Epithelial cell of proximal tubule (primary cell): ENCODE measurements around the gene TMEM184A. TPM values are rescaled to one million over a fixed set of nuclear protein-coding genes. Genes with fewer than 3 reads are reported as not detected.

Source experiments
- DNase-seq: peaks from one replicate; pipeline ENCODE4 v3.0.0-alpha.2; 2011; ENCODE audit warnings: low read depth
- H3K4me3 ChIP-seq: 2 replicates; pipeline ENCODE4 v1.5.1; 2011; ENCODE audit warnings: low read depth, mild to moderate bottlenecking, low read length
- total RNA-seq: library from RNA; depleted of rRNA; stranded (reverse); fragments of >200 nt; gene quantifications from 2 replicates; pipeline ENCODE4 v1.2.3, GENCODE V29; 2015
- TF ChIP-seq, protein P1 (sequence below): conservative IDR thresholded peaks from 2 replicates; pipeline ENCODE4 v1.5.1; 2012; ENCODE audit warnings: low read depth, mild to moderate bottlenecking, low read length

Gene TMEM184A
- total RNA-seq, 1 donor from 2014 or later: 3.6 TPM

DNA sequence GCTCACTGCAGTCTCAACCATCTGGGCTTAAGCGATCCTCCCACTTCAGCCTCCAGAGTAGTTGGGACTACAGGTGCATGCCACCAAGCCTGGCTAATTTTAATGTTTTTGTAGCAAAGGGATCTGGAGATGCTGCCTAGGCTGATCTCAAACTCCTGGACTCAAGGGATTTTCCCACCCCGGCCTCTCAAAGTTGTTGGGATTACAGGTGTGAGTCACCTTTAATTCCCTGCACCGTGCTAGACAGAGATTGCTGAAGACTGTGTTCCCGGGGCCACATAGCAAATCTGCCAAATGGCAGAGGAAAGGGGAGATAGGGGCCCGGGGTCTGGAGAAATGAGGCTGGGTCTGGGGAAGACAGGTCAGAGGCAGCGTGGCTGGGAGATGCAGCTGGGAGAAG, 34.5 kb upstream of the TMEM184A start:
- TF ChIP-seq, protein P1, sequence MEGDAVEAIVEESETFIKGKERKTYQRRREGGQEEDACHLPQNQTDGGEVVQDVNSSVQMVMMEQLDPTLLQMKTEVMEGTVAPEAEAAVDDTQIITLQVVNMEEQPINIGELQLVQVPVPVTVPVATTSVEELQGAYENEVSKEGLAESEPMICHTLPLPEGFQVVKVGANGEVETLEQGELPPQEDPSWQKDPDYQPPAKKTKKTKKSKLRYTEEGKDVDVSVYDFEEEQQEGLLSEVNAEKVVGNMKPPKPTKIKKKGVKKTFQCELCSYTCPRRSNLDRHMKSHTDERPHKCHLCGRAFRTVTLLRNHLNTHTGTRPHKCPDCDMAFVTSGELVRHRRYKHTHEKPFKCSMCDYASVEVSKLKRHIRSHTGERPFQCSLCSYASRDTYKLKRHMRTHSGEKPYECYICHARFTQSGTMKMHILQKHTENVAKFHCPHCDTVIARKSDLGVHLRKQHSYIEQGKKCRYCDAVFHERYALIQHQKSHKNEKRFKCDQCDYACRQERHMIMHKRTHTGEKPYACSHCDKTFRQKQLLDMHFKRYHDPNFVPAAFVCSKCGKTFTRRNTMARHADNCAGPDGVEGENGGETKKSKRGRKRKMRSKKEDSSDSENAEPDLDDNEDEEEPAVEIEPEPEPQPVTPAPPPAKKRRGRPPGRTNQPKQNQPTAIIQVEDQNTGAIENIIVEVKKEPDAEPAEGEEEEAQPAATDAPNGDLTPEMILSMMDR: no peak
- H3K4me3 ChIP-seq: no peak overlapping the region
- DNase-seq: no peak

DNA sequence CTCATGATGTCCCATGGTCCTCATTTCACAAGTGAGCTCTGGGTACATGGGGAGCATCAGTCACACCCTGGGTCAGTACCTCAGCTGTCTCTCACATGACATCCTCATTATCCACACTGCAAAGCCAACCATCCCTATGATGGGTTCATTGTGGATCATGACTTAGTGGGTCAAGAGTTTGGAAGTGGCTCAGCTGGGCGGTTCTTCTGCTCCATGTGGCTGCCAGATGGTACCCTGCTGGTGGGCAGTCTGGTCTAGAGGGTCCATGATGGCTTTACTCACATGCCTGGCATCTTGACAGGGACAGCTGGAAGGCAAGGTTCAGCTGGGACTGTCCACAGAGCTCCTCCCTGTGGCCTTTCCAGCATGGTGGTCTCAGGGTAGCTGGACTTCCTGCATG, 33.0 kb upstream of the TMEM184A start:
- TF ChIP-seq, protein P1: no peak
- no peak for DNase-seq
- no peak overlapping the region for H3K4me3 ChIP-seq

DNA sequence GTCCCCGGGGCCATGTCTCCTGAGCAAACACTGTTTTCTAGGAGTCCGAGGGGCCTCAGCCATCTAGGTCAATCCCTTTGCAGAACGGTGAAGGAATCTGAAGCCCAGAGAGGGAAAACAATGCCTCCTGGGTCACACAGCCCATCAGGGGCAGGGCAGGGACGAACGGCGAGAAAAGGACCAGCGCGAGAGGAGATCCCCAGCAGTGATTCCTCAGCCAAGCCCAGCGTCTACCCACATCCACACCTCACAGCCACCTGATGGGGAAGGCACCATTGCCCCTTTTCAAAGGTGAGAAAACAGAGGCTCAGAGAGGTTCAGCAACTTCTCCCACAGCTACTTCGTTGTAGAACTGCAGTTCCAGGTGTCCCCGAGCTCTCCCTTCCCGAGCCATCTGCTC, 31.7 kb upstream of the TMEM184A start:
- TF ChIP-seq, protein P1: no peak
- no peak overlapping the region for H3K4me3 ChIP-seq
- DNase-seq: no peak

DNA sequence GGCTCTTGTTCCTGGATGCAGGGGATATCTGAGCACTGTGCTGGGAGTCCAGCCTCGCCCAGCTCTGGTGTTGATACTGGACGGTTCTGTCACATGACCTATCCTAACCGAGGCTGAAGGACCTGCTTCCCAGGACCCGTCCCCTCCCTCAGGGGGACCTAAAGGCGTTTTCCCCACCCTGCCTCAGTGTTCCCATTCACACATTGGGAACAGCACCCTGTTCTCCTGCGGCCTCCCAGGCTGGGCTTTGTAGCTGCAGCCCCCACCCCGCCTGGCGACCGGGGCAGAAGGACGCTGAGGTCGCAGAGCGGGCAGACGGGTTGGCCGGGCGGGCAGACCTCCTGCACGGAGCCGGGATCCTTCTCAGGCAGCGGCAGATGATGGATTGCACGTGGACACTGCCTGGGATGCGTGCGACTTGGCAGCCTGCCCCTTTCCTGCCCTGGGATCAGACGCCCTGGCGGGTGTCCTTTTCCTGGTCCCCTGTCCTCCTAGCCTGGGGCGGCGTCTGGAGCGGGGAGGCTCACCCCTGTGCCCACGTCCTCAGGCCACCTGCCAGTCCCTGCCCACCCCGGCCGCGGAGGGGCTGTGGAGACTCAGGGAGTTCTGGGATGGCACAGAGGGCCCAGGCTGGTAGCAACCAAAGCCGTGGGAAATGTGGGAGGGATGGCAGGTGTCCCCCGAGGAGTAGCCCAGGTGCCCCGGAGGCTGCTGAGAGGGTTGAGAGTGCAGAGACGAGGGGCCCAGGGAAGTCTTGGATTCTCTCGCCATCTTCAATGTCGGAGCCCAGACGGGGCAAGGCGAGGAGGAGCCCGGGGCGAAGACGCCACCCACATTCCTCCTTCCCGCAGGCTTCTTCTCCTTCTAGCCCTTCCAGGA, 31.1 kb upstream of the TMEM184A start:
- TF ChIP-seq, protein P1: no peak
- no peak overlapping the region for H3K4me3 ChIP-seq
- no peak for DNase-seq

DNA sequence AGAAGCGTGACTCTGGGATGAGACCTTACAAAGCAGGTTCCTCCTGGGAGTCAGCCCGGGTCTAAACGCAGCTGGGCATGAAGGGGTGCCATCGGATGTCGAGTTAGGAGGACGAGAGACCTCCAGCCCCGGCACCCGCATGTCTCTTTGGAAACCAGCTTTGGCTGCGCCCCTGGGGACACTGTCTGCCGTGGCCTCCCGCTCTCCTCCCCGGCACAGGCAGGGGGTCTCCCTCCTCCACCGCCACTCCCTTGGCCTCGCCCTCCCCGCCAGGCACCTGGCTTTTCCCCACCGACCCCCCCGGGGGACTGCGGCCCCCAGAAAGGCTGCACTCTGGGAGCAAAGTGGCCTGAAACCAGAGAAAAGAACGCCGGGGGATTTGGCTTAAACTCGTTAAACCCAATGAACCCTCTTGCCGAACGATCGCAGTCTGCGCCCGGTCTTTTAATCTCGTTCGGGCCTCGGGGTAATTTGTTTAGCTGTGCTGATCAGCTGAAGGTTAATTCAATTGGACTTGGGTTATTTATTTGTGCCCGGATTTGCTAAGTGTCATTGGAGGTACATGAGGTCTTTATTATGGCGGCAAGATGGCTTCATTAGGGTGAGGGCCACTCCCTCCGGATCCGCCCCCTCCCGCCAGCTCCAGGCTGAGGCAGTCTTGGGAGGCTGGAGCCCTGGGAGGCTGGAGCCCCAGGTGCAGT, 30.3 kb upstream of the TMEM184A start:
- TF ChIP-seq, protein P1: no peak
- no peak for DNase-seq
- no peak overlapping the region for H3K4me3 ChIP-seq

DNA sequence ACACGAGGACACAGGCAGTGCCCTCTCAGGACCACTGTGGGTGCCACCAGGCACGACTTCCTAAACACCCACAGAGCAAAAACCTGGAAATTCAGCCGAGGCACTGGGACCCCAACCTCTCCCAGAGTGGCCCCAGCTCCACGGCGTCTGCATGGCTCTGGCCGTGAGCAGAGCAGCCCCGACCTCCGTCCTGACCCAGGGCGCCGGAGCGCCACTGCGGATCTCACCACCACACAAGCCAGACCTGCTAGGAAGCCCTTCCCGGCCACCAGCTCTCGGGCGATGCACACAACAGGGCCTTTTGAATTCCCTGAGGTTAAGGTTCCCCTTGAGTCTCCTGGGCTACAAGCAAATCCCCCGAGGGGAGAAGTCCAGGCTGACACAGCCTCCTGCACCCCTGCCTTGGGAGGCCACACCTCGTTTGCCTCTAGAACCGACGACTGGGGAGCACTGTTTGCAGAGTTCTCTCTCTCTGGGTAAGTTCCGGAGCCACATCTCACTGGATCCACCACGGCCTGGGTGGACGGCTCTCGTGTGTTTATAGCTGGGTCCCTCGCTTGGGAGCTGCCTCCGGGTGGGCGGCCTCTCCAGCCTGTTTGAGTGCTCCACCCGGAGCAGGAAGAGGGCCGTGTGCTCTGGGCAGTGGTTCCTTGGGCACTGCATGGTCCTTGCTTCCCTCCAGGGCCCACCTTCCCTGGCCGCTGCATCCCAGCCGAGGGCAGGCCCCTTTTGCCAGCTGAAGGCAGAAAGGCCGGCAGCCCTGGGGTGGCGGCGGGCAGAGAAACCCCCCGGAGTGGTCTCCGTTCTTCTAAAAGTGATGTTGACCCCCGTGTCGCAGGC, 29.4 kb upstream of the TMEM184A start:
- TF ChIP-seq, protein P1: no peak
- no peak overlapping the region for H3K4me3 ChIP-seq

More for the DNA sequence above, 29.4 kb upstream of the TMEM184A start:
- DNase-seq: no peak
